Testis (tissue), 2 donors: ENCODE results near the gene CD80.

Experiments used
- POLR2A ChIP-seq: fragments of 450-650 bp; IDR thresholded peaks from one replicate; pipeline ENCODE4 v1.6.1; 2017; ENCODE audit warnings: antibody characterized with exemption, mild to moderate bottlenecking, moderate library complexity
- TF ChIP-seq, protein P1 (sequence below), 3 experiments: fragments of 450-650 bp in 2 of 3; fragments of 200-600 bp in 1 of 3; sonication (generic) in 1 of 3; IDR thresholded peaks; one replicate each; pipeline ENCODE4 v1.5.1; 2016 to 2019; ENCODE audit warnings: antibody characterized with exemption in 3 of 3, mild to moderate bottlenecking in 2 of 3, moderate library complexity in 1 of 3

GRCh38 chr3:119594066-119594465, 34.7 kb upstream of the CD80 start:
- TF ChIP-seq, protein P1, sequence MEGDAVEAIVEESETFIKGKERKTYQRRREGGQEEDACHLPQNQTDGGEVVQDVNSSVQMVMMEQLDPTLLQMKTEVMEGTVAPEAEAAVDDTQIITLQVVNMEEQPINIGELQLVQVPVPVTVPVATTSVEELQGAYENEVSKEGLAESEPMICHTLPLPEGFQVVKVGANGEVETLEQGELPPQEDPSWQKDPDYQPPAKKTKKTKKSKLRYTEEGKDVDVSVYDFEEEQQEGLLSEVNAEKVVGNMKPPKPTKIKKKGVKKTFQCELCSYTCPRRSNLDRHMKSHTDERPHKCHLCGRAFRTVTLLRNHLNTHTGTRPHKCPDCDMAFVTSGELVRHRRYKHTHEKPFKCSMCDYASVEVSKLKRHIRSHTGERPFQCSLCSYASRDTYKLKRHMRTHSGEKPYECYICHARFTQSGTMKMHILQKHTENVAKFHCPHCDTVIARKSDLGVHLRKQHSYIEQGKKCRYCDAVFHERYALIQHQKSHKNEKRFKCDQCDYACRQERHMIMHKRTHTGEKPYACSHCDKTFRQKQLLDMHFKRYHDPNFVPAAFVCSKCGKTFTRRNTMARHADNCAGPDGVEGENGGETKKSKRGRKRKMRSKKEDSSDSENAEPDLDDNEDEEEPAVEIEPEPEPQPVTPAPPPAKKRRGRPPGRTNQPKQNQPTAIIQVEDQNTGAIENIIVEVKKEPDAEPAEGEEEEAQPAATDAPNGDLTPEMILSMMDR (IDR thresholded peaks at IDR 0.05) = no peak
- TF ChIP-seq POLR2A = no peak
